Caco-2 (cell line): Measurements from ENCODE around the gene MEGF6. TPM values are rescaled to one million over a fixed set of nuclear protein-coding genes. Genes with fewer than 3 reads are reported as not detected.

ENCODE experiments used
- BruUV-seq: library from RNA; stranded (reverse); fragments of 400-500 nt; replicated peaks from 2 replicates; lab custom pipeline; 2021; lab: Mats Ljungman, UMichigan
- CTCF ChIA-PET: fragments of 300-600 bp; sonication (Branson Sonifier 250); formaldehyde crosslinking; loops from one replicate; lab custom pipeline; 2022; ENCODE audit warnings: antibody characterized with exemption; lab: Charles Lee
- POLR2A ChIA-PET: fragments of 300-600 bp; sonication (Branson Sonifier 250); formaldehyde crosslinking; loops from one replicate; lab custom pipeline; 2022; ENCODE audit warnings: antibody characterized with exemption; lab: Charles Lee
- DNase-seq, 2 experiments: peaks; one replicate each; pipeline versions ENCODE4 v3.0.0 to v3.0.0-alpha.2; 2020 to 2022
- H3K27me3 ChIP-seq: replicated peaks from 2 replicates; pipeline ENCODE4 v1.6.0; 2011; ENCODE audit warnings: low read length; ENCODE audit not compliant: control insufficient read depth, insufficient read depth
- H3K36me3 ChIP-seq: 2 replicates; pipeline ENCODE4 v1.5.1; 2011; ENCODE audit warnings: low read length; ENCODE audit not compliant: control insufficient read depth, insufficient read depth
- H3K4me1 ChIP-seq: fragments of 250-450 bp; sonication (Bioruptor Pico); 2 replicates; pipeline ENCODE4 v1.5.1; 2020; ENCODE audit warnings: mild to moderate bottlenecking
- H3K4me3 ChIP-seq: 2 replicates; pipeline ENCODE4 v1.5.1; 2011; ENCODE audit warnings: low read depth, mild to moderate bottlenecking, control low read depth, low read length
- H3K9me3 ChIP-seq: fragments of 250-450 bp; sonication (Bioruptor Pico); 2 replicates; pipeline ENCODE4 v1.5.1; 2020; ENCODE audit warnings: mild to moderate bottlenecking, moderate library complexity
- H3K27ac Mint-ChIP-seq: one replicate; pipeline ENCODE4 v1.8.0; 2022; ENCODE audit warnings: mixed read lengths; ENCODE audit not compliant: unreplicated experiment
- H3K27me3 Mint-ChIP-seq: one replicate; pipeline ENCODE4 v1.8.0; 2022; ENCODE audit warnings: mixed read lengths; ENCODE audit not compliant: insufficient read depth, unreplicated experiment
- H3K36me3 Mint-ChIP-seq: one replicate; pipeline ENCODE4 v1.8.0; 2022; ENCODE audit warnings: mild to moderate bottlenecking, mixed read lengths; ENCODE audit not compliant: insufficient read depth, unreplicated experiment
- H3K4me1 Mint-ChIP-seq: one replicate; pipeline ENCODE4 v1.8.0; 2022; ENCODE audit warnings: low read depth, mixed read lengths; ENCODE audit not compliant: unreplicated experiment
- H3K4me3 Mint-ChIP-seq: one replicate; pipeline ENCODE4 v1.8.0; 2022; ENCODE audit warnings: mild to moderate bottlenecking, moderate library complexity, mixed read lengths; ENCODE audit not compliant: unreplicated experiment
- H3K9me3 Mint-ChIP-seq: one replicate; pipeline ENCODE4 v1.8.0; 2022; ENCODE audit warnings: mixed read lengths; ENCODE audit not compliant: unreplicated experiment
- CTCF ChIP-seq, 2 experiments: fragments of 200-600 bp in 1 of 2; IDR thresholded peaks; 1 replicate in 1 of 2; 2 replicates in 1 of 2; pipeline versions ENCODE4 v1.5.1 to v1.8.0; 2011 to 2022; ENCODE audit warnings: antibody characterized with exemption in 1 of 2, control low read depth in 1 of 2, inconsistent platforms in 1 of 2, low read depth in 1 of 2, low read length in 1 of 2, mild to moderate bottlenecking in 1 of 2, moderate library complexity in 1 of 2; ENCODE audit not compliant: insufficient read depth in 1 of 2, severe bottlenecking in 1 of 2, unreplicated experiment in 1 of 2
- intact Hi-C: fragments of 100-400 bp; cut with micrococcal nuclease; formaldehyde crosslinking; loops from one replicate; pipeline ENCODE4 v1.10.0; 2022; ENCODE audit not compliant: unreplicated experiment
- total RNA-seq: library from RNA; stranded (reverse); gene quantifications from 2 replicates; pipeline ENCODE4 v1.2.3, GENCODE V29; 2022

MEGF6 gene
- total RNA-seq, 1 experiment from 2014 or later: 13.3 TPM

- Mint-ChIP-seq H3K4me3 (no peak overlapping the region), H3K9me3 (no peaks in the 10 kb centered on the region), H3K36me3 (peaks cover 5% of the 10 kb centered on the region), H3K4me1 (no peaks in the 10 kb centered on the region), H3K27ac (no peak overlapping the region), H3K27me3 (no peaks in the 10 kb centered on the region)
- Histone ChIP-seq H3K4me3 (no peak overlapping the region), H3K4me1 (no peaks in the 10 kb centered on the region), H3K36me3 (no peaks in the 10 kb centered on the region), H3K9me3 (no peaks in the 10 kb centered on the region), H3K27me3 (no peaks in the 10 kb centered on the region)
- TF ChIP-seq CTCF (IDR thresholded peaks at IDR 0.05; ENCODE audit: insufficient read depth in 1 of 2, low read depth in 1 of 2, low read length in 1 of 2, severe bottlenecking in 1 of 2, unreplicated experiment in 1 of 2): no peak
- intact Hi-C loops: no loop called here
- no peak for DNase-seq
- no TSS peak for BruUV-seq
- POLR2A ChIA-PET: no interaction called here
- CTCF ChIA-PET: interaction anchor here (1.2 kb wide), 1 partner anchor 43 kb away, joined by 4 read pairs; no protein-coding TSS in a partner anchor
Observed at GRCh38 chr1:3495776-3496745, 115.2 kb downstream of the MEGF6 start.

GRCh38 chr1:3494321-3495308 lies 116.7 kb downstream of the MEGF6 start:
- no peak overlapping the region for H3K4me3 ChIP-seq
- Mint-ChIP-seq H3K27me3 (no peaks in the 10 kb centered on the region), H3K4me1 (no peaks in the 10 kb centered on the region), H3K27ac (no peak overlapping the region), H3K4me3 (no peak overlapping the region), H3K36me3 (peaks cover 7% of the 10 kb centered on the region), H3K9me3 (no peaks in the 10 kb centered on the region)
- no peaks in the 10 kb centered on the region for H3K9me3 ChIP-seq
- no peaks in the 10 kb centered on the region for H3K36me3 ChIP-seq
- no peak for TF ChIP-seq CTCF (IDR thresholded peaks at IDR 0.05; ENCODE audit: insufficient read depth in 1 of 2, low read depth in 1 of 2, low read length in 1 of 2, severe bottlenecking in 1 of 2, unreplicated experiment in 1 of 2)
- CTCF ChIA-PET: no interaction called here
- no peaks in the 10 kb centered on the region for H3K27me3 ChIP-seq
- no peak for DNase-seq
- no peaks in the 10 kb centered on the region for H3K4me1 ChIP-seq
- POLR2A ChIA-PET: no interaction called here
- intact Hi-C loops: no loop called here
- no TSS peak for BruUV-seq
